ENCODE measurements around the gene KCNQ1. TPM values are rescaled to one million over a fixed set of nuclear protein-coding genes. Genes with fewer than 3 reads are reported as not detected.

KCNQ1 gene
- total RNA-seq, 3 donors from 2014 or later (not counting 1 experiment from before 2014, with no cell fraction given) = 1.9 to 7.8 (median 3.3) TPM

- Histone ChIP-seq H3K4me1 (ENCODE audit: control insufficient read depth, insufficient read depth, low read length) (no peaks in the 10 kb centered on the region), H3K27me3 (ENCODE audit: control insufficient read depth, insufficient read depth, low read length) (peaks cover 2% of the 10 kb centered on the region), H3K4me3 (ENCODE audit: low read length) (no peak overlapping the region), H3K27ac (ENCODE audit: low read length) (no peak overlapping the region), H3K9me3 (ENCODE audit: control insufficient read depth, insufficient read depth, low read length) (no peaks in the 10 kb centered on the region), H3K36me3 (ENCODE audit: control insufficient read depth, insufficient read depth, low read length) (no peaks in the 10 kb centered on the region)
- peaks cover 0 to 3% of the 10 kb centered on the region in 2 donors for H3K27me3 Mint-ChIP-seq (ENCODE audit: low read depth in 2 of 2)
- DNase-seq (no peak), ATAC-seq (no peak)
- H3K36me3 Mint-ChIP-seq = no peaks in the 10 kb centered on the region
- no peaks in the 10 kb centered on the region for H3K4me1 Mint-ChIP-seq
- WGBS (ENCODE audit: insufficient coverage) = 90% methylated on average over 27 of the region's 27 CpGs
- no peak overlapping the region for H3K27ac Mint-ChIP-seq
- TF ChIP-seq CTCF (IDR thresholded peaks at IDR 0.05) = no peak
- intact Hi-C loops (cut with micrococcal nuclease) = no loop called here
- H3K4me3 Mint-ChIP-seq = no peak overlapping the region
- H3K9me3 Mint-ChIP-seq = no peaks in the 10 kb centered on the region
Measured at GRCh38 chr11:2540992-2541680, 96.3 kb downstream of the KCNQ1 start.

GRCh38 chr11:2541881-2542361 lies 97.1 kb downstream of the KCNQ1 start:
- peaks cover 0 to 3% of the 10 kb centered on the region in 2 donors for H3K27me3 Mint-ChIP-seq (ENCODE audit: low read depth in 2 of 2)
- no peak for TF ChIP-seq CTCF (IDR thresholded peaks at IDR 0.05)
- no peaks in the 10 kb centered on the region for H3K9me3 Mint-ChIP-seq
- no peak overlapping the region for H3K4me3 Mint-ChIP-seq
- no peak for ATAC-seq
- intact Hi-C loops (cut with micrococcal nuclease) = no loop called here
- no peaks in the 10 kb centered on the region for H3K27me3 ChIP-seq (ENCODE audit: control insufficient read depth, insufficient read depth, low read length)
- peak in 1 of 2 donors; percentile 7 for DNase-seq
- H3K4me3 ChIP-seq (ENCODE audit: low read length) = no peak overlapping the region
- no peaks in the 10 kb centered on the region for H3K36me3 Mint-ChIP-seq
- no peaks in the 10 kb centered on the region for H3K9me3 ChIP-seq (ENCODE audit: control insufficient read depth, insufficient read depth, low read length)
- H3K4me1 ChIP-seq (ENCODE audit: control insufficient read depth, insufficient read depth, low read length) = no peaks in the 10 kb centered on the region
- H3K27ac ChIP-seq (ENCODE audit: low read length) = no peak overlapping the region
- H3K4me1 Mint-ChIP-seq = no peaks in the 10 kb centered on the region
- 71% methylated on average over 14 of the region's 14 CpGs for WGBS (ENCODE audit: insufficient coverage)
- no peaks in the 10 kb centered on the region for H3K36me3 ChIP-seq (ENCODE audit: control insufficient read depth, insufficient read depth, low read length)
- no peak overlapping the region for H3K27ac Mint-ChIP-seq

GRCh38 chr11:2542406-2542805 lies 97.6 kb downstream of the KCNQ1 start:
- H3K9me3 ChIP-seq (ENCODE audit: control insufficient read depth, insufficient read depth, low read length) = no peaks in the 10 kb centered on the region
- 90% methylated on average over 10 of the region's 10 CpGs for WGBS (ENCODE audit: insufficient coverage)
- no peak overlapping the region for H3K27ac ChIP-seq (ENCODE audit: low read length)
- TF ChIP-seq CTCF (IDR thresholded peaks at IDR 0.05) = no peak
- Mint-ChIP-seq H3K4me3 (no peak overlapping the region), H3K36me3 (no peaks in the 10 kb centered on the region), H3K27me3 (ENCODE audit: low read depth in 2 of 2) (peaks cover 0 to 3% of the 10 kb centered on the region in 2 donors), H3K9me3 (no peaks in the 10 kb centered on the region), H3K27ac (no peak overlapping the region), H3K4me1 (no peaks in the 10 kb centered on the region)
- no peaks in the 10 kb centered on the region for H3K36me3 ChIP-seq (ENCODE audit: control insufficient read depth, insufficient read depth, low read length)
- H3K4me1 ChIP-seq (ENCODE audit: control insufficient read depth, insufficient read depth, low read length) = no peaks in the 10 kb centered on the region
- no peak overlapping the region for H3K4me3 ChIP-seq (ENCODE audit: low read length)
- no peaks in the 10 kb centered on the region for H3K27me3 ChIP-seq (ENCODE audit: control insufficient read depth, insufficient read depth, low read length)
- ATAC-seq (no peak), DNase-seq (no peak)
- intact Hi-C loops (cut with micrococcal nuclease) = no loop called here

GRCh38 chr11:2547806-2548205 lies 103.0 kb downstream of the KCNQ1 start:
- H3K36me3 Mint-ChIP-seq = no peaks in the 10 kb centered on the region
- TF ChIP-seq CTCF (IDR thresholded peaks at IDR 0.05) = no peak
- intact Hi-C loops (cut with micrococcal nuclease) = no loop called here
- H3K4me1 ChIP-seq (ENCODE audit: control insufficient read depth, insufficient read depth, low read length) = no peaks in the 10 kb centered on the region
- H3K27me3 Mint-ChIP-seq (ENCODE audit: low read depth in 2 of 2) = peaks cover 0 to 7% of the 10 kb centered on the region in 2 donors
- no peak overlapping the region for H3K4me3 Mint-ChIP-seq
- no peaks in the 10 kb centered on the region for H3K4me1 Mint-ChIP-seq
- H3K4me3 ChIP-seq (ENCODE audit: low read length) = no peak overlapping the region
- H3K36me3 ChIP-seq (ENCODE audit: control insufficient read depth, insufficient read depth, low read length) = no peaks in the 10 kb centered on the region
- no peak overlapping the region for H3K27ac Mint-ChIP-seq
- no peaks in the 10 kb centered on the region for H3K9me3 Mint-ChIP-seq
- no peaks in the 10 kb centered on the region for H3K27me3 ChIP-seq (ENCODE audit: control insufficient read depth, insufficient read depth, low read length)
- H3K9me3 ChIP-seq (ENCODE audit: control insufficient read depth, insufficient read depth, low read length) = no peaks in the 10 kb centered on the region
- WGBS (ENCODE audit: insufficient coverage) = 97% methylated on average over 16 of the region's 16 CpGs
- DNase-seq = no peak
- H3K27ac ChIP-seq (ENCODE audit: low read length) = no peak overlapping the region
- no peak for ATAC-seq
